Camera-type eye (tissue), 1 donor: ENCODE results near the gene OR51L1. TPM values are rescaled to one million over a fixed set of nuclear protein-coding genes. Genes with fewer than 3 reads are reported as not detected.

ENCODE experiments used
- total RNA-seq: library from RNA; depleted of rRNA; stranded (reverse); fragments of >200 nt; gene quantifications from one replicate; pipeline ENCODE4 v1.2.3, GENCODE V29; 2014

The OR51L1 gene
- not detected for total RNA-seq

GRCh38 chr11:4994551-4994950 lies at the start of gene OR51L1:
OR51L1 (plus strand) TSS chr11:4994851; CDS start chr11:4998983, 4,132 bp downstream.

GRCh38 chr11:4947505-4947904 lies 47.1 kb upstream of the OR51L1 start, which contains the start of gene OR51A4:
OR51A4 (minus strand) TSS chr11:4947605; CDS start chr11:4947100, 505 bp downstream.

GRCh38 chr11:4955613-4956012 lies 39.0 kb upstream of the OR51L1 start, which contains the start of gene OR51A2:
OR51A2 (minus strand) TSS chr11:4955713; CDS start chr11:4955713, 0 bp downstream.

GRCh38 chr11:5046226-5046625 lies 51.6 kb downstream of the OR51L1 start, which contains the start of gene OR52J3:
OR52J3 (plus strand) TSS chr11:5046526; CDS start chr11:5046526, 0 bp downstream.

Other genes starting within 250 kb of the OR51L1 start
- gene OR51F1, start 224.9 kb upstream of the OR51L1 start, total RNA-seq: not detected
- gene OR52R1, start 190.5 kb upstream of the OR51L1 start, total RNA-seq: not detected
- not detected for gene OR51F2, start 173.5 kb upstream of the OR51L1 start, total RNA-seq
- not detected for gene OR51S1, start 145.6 kb upstream of the OR51L1 start, total RNA-seq
- gene OR51T1, start 113.0 kb upstream of the OR51L1 start, total RNA-seq: not detected
- not detected for gene OR51A7, start 91.1 kb upstream of the OR51L1 start, total RNA-seq
- gene OR51G2, start 75.5 kb upstream of the OR51L1 start, total RNA-seq: not detected
- not detected for gene OR51G1, start 70.5 kb upstream of the OR51L1 start, total RNA-seq
- not detected for gene OR51A4, start 47.2 kb upstream of the OR51L1 start, total RNA-seq
- gene OR51A2, start 39.1 kb upstream of the OR51L1 start, total RNA-seq: not detected
- not detected for gene OR52J3, start 51.7 kb downstream of the OR51L1 start, total RNA-seq
- gene OR52E2, start 64.8 kb downstream of the OR51L1 start, total RNA-seq: not detected
- 0.60 TPM for gene OR52E1, start 74.7 kb downstream of the OR51L1 start, total RNA-seq
- not detected for gene OR52A5, start 143.5 kb downstream of the OR51L1 start, total RNA-seq
- not detected for gene OR52A1, start 159.9 kb downstream of the OR51L1 start, total RNA-seq
- gene OR51V1, start 205.8 kb downstream of the OR51L1 start, total RNA-seq: not detected
- gene HBB, start 232.2 kb downstream of the OR51L1 start, total RNA-seq: 165 TPM
- not detected for gene HBD, start 239.6 kb downstream of the OR51L1 start, total RNA-seq